ENCODE measurements around the gene ADARB2.
"Not testable (repeated sequence)": the region's sequence is repeated elsewhere in the genome, so short reads cannot be mapped to it uniquely, and the experiment has no call there.

The ADARB2 gene

DNA sequence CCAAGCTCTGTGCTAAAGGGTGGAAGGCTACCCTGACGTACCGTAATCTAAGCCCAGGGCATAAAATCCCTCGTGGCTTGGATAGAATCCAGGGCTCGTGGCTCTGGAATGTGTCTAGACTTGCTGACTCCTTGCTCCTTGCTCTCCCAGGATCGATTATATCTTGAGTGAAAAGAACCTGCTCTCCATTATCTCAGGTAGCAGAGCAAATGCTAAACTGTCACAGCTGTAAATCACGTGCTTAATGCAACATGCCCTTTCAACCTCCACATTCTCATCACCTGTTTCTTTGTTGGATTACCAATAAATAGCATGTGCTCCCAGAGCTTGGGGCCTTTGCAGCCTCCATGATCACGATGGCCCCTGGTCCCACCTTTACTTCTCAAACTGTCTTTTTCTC, 323.0 kb downstream of the ADARB2 start:
- H3K4me3 ChIP-seq (ENCODE audit: low read depth, low read length); H3K4me1 ChIP-seq (ENCODE audit: control insufficient read depth, insufficient read depth, low read length); H3K27me3 ChIP-seq (ENCODE audit: control insufficient read depth, insufficient read depth, low read length); H3K9ac ChIP-seq (ENCODE audit: low read depth, low read length); H3K9me3 ChIP-seq (ENCODE audit: control insufficient read depth, insufficient read depth, low read length); H3K36me3 ChIP-seq (ENCODE audit: control insufficient read depth, insufficient read depth, low read length): not testable (repeated sequence)

DNA sequence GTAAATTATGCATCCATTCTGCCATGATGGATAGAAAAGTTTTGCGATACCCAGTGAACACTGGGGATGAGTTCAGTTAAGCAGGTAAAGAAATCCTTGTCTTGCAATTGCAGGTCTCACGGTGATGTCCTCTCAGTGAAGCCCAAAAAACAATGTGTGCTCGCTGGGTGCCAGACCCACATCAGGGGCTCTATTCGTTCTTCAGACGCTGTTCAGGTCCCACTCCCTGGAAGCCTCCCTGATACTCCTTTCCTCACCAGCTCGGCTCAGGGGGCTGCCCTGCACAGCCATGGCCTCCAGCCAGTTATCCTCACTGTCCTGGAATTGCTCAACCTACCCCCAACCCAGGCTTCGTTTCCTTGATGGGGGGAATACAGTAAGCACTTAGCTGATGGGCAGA, 323.5 kb downstream of the ADARB2 start:
- H3K4me3 ChIP-seq (ENCODE audit: low read depth, low read length), result no peak overlapping the region
- no peaks in the 10 kb centered on the region for H3K27me3 ChIP-seq (ENCODE audit: control insufficient read depth, insufficient read depth, low read length)
- no peaks in the 10 kb centered on the region for H3K4me1 ChIP-seq (ENCODE audit: control insufficient read depth, insufficient read depth, low read length)
- no peaks in the 10 kb centered on the region for H3K36me3 ChIP-seq (ENCODE audit: control insufficient read depth, insufficient read depth, low read length)
- no peaks in the 10 kb centered on the region for H3K9me3 ChIP-seq (ENCODE audit: control insufficient read depth, insufficient read depth, low read length)
- H3K9ac ChIP-seq (ENCODE audit: low read depth, low read length), result no peak overlapping the region

DNA sequence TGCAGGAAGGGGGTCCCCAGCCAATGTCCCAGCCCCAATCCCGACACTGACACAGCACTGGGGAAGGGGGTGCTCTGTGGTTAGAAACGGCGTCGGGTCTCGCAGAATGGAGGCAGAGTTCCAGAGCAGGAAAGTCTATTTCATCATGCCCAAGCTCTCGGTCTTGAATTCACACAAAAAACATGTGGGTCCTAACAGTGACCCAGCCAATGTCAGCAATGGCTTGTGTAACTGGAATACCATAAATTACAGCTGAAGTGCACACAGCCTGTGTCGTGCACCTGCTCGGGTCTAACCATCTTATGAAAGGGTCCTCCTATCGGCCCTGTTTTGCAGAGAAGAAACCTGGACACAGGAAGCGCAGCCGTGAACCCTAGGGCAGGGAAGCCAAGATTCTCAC, 324.1 kb downstream of the ADARB2 start:
- H3K4me1 ChIP-seq (ENCODE audit: control insufficient read depth, insufficient read depth, low read length), result no peaks in the 10 kb centered on the region
- H3K4me3 ChIP-seq (ENCODE audit: low read depth, low read length), result no peak overlapping the region
- H3K27me3 ChIP-seq (ENCODE audit: control insufficient read depth, insufficient read depth, low read length), result no peaks in the 10 kb centered on the region
- H3K36me3 ChIP-seq (ENCODE audit: control insufficient read depth, insufficient read depth, low read length), result no peaks in the 10 kb centered on the region
- no peak overlapping the region for H3K9ac ChIP-seq (ENCODE audit: low read depth, low read length)
- H3K9me3 ChIP-seq (ENCODE audit: control insufficient read depth, insufficient read depth, low read length), result no peaks in the 10 kb centered on the region

DNA sequence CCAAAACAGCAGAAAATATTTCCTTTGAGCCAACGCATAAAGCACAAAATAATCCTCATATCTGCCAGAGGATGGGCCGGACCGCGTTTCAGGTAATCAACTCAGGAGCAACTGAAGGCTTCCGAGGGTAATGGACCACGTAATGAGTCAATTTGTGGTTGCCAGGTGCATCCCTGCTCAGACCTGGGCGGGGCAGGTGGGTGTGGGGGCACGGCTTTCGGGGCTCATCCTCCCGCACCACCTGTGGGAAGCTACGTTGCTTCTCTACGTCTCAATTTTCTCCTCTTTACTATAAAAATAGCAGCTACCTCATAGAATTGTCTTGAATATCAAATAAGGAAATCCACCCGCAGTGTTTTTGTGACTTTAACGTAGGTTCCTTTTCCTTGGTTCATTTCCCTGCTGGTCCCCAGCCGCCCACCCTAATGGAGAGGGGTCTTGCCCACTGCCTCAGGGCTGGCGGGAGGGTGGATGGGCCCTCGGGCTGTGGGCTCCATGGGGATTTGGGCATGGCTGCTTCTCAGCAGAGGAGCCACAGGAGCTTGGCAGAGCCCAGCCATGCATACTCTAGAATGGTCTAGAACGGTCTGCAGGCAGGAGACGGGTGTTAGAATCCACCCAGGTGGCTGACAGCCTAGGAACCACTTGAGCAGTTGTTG, 324.7 kb downstream of the ADARB2 start:
- H3K4me1 ChIP-seq (ENCODE audit: control insufficient read depth, insufficient read depth, low read length), result no peaks in the 10 kb centered on the region
- no peaks in the 10 kb centered on the region for H3K27me3 ChIP-seq (ENCODE audit: control insufficient read depth, insufficient read depth, low read length)
- no peak overlapping the region for H3K4me3 ChIP-seq (ENCODE audit: low read depth, low read length)
- no peaks in the 10 kb centered on the region for H3K36me3 ChIP-seq (ENCODE audit: control insufficient read depth, insufficient read depth, low read length)
- no peak overlapping the region for H3K9ac ChIP-seq (ENCODE audit: low read depth, low read length)
- H3K9me3 ChIP-seq (ENCODE audit: control insufficient read depth, insufficient read depth, low read length), result no peaks in the 10 kb centered on the region

DNA sequence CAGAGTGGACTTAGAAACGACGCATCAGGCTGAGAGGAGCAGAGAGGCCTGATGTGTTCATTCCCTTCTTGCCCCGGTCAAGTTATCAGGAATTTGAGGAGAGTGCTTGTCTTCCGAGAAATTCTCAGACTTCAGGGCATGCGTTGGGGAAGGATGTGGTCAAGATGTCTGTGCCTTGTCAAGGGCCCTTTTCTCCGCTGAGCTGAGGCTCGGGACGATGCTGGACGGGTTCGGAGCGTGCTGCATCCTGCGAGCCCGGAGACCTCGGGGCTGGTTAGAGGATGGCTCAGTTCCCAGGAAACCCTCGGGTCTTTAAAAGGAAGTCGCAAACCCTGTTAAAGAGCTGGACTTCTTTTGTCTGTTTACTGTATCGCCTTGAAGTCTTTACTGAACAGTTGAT, 325.4 kb downstream of the ADARB2 start:
- Histone ChIP-seq H3K36me3 (ENCODE audit: control insufficient read depth, insufficient read depth, low read length) (no peaks in the 10 kb centered on the region), H3K9me3 (ENCODE audit: control insufficient read depth, insufficient read depth, low read length) (no peaks in the 10 kb centered on the region), H3K4me1 (ENCODE audit: control insufficient read depth, insufficient read depth, low read length) (no peaks in the 10 kb centered on the region), H3K4me3 (ENCODE audit: low read depth, low read length) (no peak overlapping the region), H3K9ac (ENCODE audit: low read depth, low read length) (no peak overlapping the region), H3K27me3 (ENCODE audit: control insufficient read depth, insufficient read depth, low read length) (no peaks in the 10 kb centered on the region)

DNA sequence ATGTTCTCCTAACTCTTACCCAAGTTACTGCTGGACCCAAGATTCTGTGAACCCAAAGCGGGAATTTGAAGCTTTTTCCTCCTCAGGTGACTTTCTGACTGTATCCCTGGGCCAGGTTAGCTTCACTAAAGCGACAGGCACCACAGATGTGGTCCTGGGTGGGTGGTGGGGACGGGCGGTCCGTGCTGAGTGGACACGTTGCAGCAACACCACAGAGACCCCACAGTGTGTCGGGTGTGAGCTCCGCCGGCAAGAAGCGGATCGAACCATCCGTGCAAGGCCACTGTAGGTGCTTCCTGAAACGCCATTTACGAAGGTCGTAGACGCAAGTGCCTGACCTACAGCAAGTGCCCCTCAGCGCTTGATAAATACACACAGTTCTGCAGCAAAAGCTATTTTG, 325.9 kb downstream of the ADARB2 start:
- H3K4me1 ChIP-seq (ENCODE audit: control insufficient read depth, insufficient read depth, low read length), result no peaks in the 10 kb centered on the region
- no peaks in the 10 kb centered on the region for H3K36me3 ChIP-seq (ENCODE audit: control insufficient read depth, insufficient read depth, low read length)
- no peaks in the 10 kb centered on the region for H3K9me3 ChIP-seq (ENCODE audit: control insufficient read depth, insufficient read depth, low read length)
- no peak overlapping the region for H3K9ac ChIP-seq (ENCODE audit: low read depth, low read length)
- H3K27me3 ChIP-seq (ENCODE audit: control insufficient read depth, insufficient read depth, low read length), result no peaks in the 10 kb centered on the region
- H3K4me3 ChIP-seq (ENCODE audit: low read depth, low read length), result no peak overlapping the region

DNA sequence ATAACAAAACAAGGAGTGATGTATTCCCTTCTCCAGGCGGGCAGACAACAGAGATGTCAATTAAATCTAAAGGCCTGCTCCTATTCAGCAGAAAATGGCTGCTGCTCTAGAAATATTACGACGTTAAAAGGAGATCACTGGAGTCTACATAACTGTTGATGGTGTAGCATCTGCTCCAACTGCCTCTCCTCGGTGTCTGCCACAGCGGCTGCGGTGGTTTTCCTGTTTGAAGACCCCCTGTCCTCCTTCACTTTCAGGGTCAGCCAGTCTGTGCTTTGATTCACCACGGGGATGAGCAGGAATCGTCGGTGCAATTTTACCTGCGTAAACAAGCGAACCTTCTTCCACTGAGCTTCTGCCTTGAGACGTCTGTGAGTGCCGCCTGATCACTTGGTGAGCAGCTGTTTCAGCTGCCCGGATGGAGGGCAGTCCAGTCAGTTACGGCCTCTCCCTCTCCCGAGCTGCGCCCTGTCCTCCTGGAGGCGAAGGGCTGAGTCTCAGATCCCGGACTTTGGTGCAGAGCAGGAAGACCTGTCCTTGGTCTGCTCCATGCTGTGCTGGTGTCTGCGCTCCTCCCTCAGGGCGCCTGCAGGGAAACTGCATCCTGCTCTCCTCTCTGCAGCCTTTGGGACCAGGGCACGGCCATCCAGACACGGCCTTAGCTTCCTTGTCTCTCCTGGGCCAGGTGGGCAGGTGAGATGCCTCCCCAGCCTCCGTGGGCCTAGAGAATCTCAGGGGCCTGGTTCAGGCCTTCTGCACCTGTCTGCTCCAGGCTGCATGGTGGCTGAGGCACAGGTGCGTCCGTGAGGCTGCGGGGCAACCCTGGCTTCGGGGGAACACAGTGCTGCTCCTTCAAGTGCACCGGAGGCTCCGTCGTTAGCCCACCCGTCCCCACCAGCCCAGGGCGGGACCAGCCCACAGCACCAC, 326.6 kb downstream of the ADARB2 start:
- H3K4me3 ChIP-seq (ENCODE audit: low read depth, low read length), result no peak overlapping the region
- no peaks in the 10 kb centered on the region for H3K9me3 ChIP-seq (ENCODE audit: control insufficient read depth, insufficient read depth, low read length)
- no peaks in the 10 kb centered on the region for H3K27me3 ChIP-seq (ENCODE audit: control insufficient read depth, insufficient read depth, low read length)
- no peaks in the 10 kb centered on the region for H3K4me1 ChIP-seq (ENCODE audit: control insufficient read depth, insufficient read depth, low read length)
- H3K36me3 ChIP-seq (ENCODE audit: control insufficient read depth, insufficient read depth, low read length), result no peaks in the 10 kb centered on the region
- H3K9ac ChIP-seq (ENCODE audit: low read depth, low read length), result no peak overlapping the region

DNA sequence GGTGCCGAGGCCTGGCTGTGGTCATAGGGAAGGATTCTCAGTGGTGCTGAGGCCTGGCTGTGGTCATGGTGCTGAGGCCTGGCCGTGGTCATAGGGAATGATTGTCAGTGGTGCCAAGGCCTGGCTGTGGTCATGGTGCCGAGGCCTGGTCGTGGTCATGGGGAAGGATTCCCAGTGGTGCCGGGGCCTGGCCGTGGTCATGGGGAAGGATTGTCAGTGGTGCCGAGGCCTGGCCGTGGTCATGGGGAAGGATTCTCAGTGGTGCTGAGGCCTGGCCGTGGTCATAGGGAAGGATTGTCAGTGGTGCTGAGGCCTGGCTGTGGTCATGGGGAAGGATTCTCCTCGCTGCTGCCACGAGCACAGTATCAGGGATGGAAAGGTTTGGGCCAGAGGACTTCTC, 327.3 kb downstream of the ADARB2 start:
- H3K4me3 ChIP-seq (ENCODE audit: low read depth, low read length), result no peak overlapping the region
- H3K9me3 ChIP-seq (ENCODE audit: control insufficient read depth, insufficient read depth, low read length), result no peaks in the 10 kb centered on the region
- H3K36me3 ChIP-seq (ENCODE audit: control insufficient read depth, insufficient read depth, low read length), result no peaks in the 10 kb centered on the region
- no peak overlapping the region for H3K9ac ChIP-seq (ENCODE audit: low read depth, low read length)
- no peaks in the 10 kb centered on the region for H3K4me1 ChIP-seq (ENCODE audit: control insufficient read depth, insufficient read depth, low read length)
- no peaks in the 10 kb centered on the region for H3K27me3 ChIP-seq (ENCODE audit: control insufficient read depth, insufficient read depth, low read length)

DNA sequence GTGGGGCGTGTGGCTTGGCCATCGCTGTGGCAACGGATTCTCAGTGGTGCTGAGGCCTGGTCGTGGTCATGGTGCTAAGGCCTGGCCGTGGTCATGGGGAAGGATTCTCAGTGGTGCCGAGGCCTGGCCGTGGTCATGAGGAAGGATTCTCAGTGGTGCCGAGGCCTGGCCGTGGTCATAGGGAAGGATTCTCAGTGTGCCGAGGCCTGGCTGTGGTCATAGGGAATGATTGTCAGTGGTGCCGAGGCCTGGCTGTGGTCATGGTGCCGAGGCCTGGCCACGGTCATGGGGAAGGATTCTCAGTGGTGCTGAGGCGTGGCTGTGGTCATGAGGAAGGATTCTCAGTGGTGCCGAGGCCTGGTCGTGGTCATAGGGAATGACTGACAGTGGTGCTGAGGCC, 327.9 kb downstream of the ADARB2 start:
- Histone ChIP-seq H3K9me3 (ENCODE audit: control insufficient read depth, insufficient read depth, low read length) (no peaks in the 10 kb centered on the region), H3K27me3 (ENCODE audit: control insufficient read depth, insufficient read depth, low read length) (no peaks in the 10 kb centered on the region)

DNA sequence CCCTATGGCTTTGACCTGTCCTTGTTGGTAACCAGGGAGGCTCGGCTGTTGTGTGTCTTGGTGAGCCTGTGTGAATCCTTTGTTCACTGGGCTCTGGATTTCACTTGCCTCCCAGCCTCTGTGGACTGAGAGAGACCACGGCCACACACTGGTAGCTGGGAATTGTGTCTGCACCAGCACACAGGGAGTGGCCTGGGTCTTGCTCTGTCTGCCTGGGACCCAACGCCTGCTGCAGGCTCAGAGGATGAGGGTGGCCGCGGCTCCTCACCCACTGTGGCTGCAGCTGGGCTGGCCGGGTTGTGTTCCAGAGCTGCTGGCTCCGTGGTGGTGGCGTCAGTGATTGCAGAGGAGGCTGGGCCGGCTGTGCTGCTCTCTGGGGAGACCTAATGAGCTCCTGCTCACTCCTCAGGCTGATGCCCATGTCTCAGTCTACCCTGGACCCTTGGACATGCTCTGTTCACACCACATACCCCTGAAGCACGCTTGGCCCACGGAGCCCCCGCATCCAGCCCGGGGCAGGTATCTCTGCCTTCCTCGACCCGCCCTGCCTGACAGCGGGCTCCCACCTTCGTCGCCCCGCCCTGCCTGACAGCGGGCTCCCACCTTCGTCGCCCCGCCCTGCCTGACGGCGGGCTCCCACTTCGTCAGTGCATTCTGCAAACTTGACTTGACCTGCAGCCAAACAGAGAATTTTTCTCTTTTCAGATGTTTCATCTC, 328.5 kb downstream of the ADARB2 start:
- Histone ChIP-seq H3K4me3 (ENCODE audit: low read depth, low read length) (no peak overlapping the region), H3K9ac (ENCODE audit: low read depth, low read length) (no peak overlapping the region), H3K4me1 (ENCODE audit: control insufficient read depth, insufficient read depth, low read length) (no peaks in the 10 kb centered on the region), H3K27me3 (ENCODE audit: control insufficient read depth, insufficient read depth, low read length) (no peaks in the 10 kb centered on the region), H3K9me3 (ENCODE audit: control insufficient read depth, insufficient read depth, low read length) (no peaks in the 10 kb centered on the region), H3K36me3 (ENCODE audit: control insufficient read depth, insufficient read depth, low read length) (no peaks in the 10 kb centered on the region)

More for the DNA sequence above, 327.9 kb downstream of the ADARB2 start:
- Histone ChIP-seq H3K9ac (ENCODE audit: low read depth, low read length) (no peak overlapping the region), H3K36me3 (ENCODE audit: control insufficient read depth, insufficient read depth, low read length) (no peaks in the 10 kb centered on the region), H3K4me3 (ENCODE audit: low read depth, low read length) (no peak overlapping the region), H3K4me1 (ENCODE audit: control insufficient read depth, insufficient read depth, low read length) (no peaks in the 10 kb centered on the region)

DNA sequence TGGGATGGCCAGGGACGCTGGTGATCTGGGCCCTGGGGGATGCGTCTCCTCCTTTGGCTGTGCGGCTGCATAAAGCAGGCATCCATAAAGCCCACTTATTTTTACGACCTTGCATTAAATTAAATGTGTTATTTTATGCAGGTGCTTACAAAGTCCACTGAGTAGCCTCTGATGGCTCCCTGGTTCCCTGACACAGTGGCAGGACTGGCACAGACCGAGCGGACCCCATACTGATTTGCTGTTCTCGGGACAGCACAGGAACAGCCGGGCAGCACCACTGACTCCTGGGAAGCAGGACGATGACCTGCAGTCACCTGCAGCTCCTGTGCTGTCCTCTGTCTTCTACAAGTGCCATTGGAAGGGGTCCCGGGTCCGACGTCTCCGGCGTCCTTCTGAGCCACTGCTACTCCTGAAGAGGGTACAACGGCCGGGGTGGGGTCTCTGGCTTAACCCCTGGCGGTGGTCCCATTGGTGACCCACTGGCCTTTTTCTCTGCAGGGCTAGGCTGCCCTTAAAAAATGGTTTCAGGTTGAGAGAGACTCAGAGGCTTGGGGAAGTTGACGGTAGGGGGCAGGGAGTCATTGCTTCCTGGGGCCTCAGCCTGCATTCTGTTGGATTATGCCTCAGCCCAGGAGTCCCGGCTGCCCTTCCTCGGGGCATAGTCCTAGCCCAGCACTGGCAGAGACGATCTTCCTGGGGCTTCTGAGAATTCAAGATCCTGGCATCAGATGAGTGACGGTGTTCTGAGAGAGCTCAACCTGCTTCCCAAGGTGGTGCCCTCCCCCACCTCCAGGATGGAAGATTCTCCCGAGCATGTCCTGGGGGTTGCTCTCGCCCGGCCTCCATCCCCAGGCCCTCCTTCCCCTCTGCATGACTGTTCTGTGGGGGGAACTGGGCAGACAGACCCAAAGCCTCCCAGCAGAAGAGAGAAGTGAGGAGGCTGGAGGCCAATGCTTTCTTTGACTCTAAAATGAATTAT, 330.1 kb downstream of the ADARB2 start:
- Histone ChIP-seq H3K27me3 (ENCODE audit: control insufficient read depth, insufficient read depth, low read length) (no peaks in the 10 kb centered on the region), H3K36me3 (ENCODE audit: control insufficient read depth, insufficient read depth, low read length) (no peaks in the 10 kb centered on the region), H3K9ac (ENCODE audit: low read depth, low read length) (no peak overlapping the region)

More for the DNA sequence above, 330.1 kb downstream of the ADARB2 start:
- Histone ChIP-seq H3K4me1 (ENCODE audit: control insufficient read depth, insufficient read depth, low read length) (no peaks in the 10 kb centered on the region), H3K4me3 (ENCODE audit: low read depth, low read length) (no peak overlapping the region), H3K9me3 (ENCODE audit: control insufficient read depth, insufficient read depth, low read length) (no peaks in the 10 kb centered on the region)
